Neural progenitor cell (in vitro differentiated cells): Measurements from ENCODE around the gene HOXC9.

Experiments
- EZH2 ChIP-seq: fragments of 200-600 bp; sonication (generic); IDR thresholded peaks from 2 replicates; pipeline ENCODE4 v1.6.1; 2017; ENCODE audit warnings: antibody characterized with exemption, mild to moderate bottlenecking, moderate library complexity
- EZH2phosphoT487 ChIP-seq: fragments of 200-600 bp; sonication (generic); IDR thresholded peaks from 2 replicates; pipeline ENCODE4 v1.6.1; 2017; ENCODE audit warnings: antibody characterized with exemption
- TF ChIP-seq, protein P1 (sequence below): fragments of 200-600 bp; sonication (generic); IDR thresholded peaks from 2 replicates; pipeline ENCODE4 v1.5.1; 2017; ENCODE audit warnings: antibody characterized with exemption, mild to moderate bottlenecking

DNA sequence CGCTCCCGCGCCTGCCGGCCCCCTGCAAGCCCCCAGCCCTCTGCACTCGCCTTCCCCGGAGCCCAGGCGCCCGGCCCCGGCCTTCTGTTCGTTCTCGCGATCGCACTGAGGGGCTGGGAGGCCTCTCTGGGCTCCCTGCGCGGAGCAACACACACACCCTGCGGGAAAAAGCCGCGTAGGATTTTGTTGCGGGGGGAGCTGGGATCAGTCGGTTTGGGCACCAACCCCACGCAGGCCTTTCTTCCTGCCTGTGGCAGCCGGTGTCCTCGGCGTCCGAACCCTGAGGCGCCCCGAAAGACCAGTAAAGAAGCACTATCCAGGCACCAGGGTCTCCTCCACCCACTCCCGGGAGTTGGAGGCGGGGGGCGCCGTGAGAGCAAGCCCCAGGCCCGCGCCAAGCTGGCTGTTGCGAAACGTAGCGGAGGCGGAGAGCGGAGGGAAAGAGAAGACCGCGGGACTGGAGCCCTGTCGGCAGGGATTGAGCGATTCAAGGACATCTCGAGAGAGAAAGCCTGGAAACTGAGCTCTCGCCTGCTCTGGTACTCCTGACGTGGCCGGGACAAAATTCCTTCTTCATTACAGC is 31.0 kb downstream of the HOXC9 start:
- TF ChIP-seq, protein P1, sequence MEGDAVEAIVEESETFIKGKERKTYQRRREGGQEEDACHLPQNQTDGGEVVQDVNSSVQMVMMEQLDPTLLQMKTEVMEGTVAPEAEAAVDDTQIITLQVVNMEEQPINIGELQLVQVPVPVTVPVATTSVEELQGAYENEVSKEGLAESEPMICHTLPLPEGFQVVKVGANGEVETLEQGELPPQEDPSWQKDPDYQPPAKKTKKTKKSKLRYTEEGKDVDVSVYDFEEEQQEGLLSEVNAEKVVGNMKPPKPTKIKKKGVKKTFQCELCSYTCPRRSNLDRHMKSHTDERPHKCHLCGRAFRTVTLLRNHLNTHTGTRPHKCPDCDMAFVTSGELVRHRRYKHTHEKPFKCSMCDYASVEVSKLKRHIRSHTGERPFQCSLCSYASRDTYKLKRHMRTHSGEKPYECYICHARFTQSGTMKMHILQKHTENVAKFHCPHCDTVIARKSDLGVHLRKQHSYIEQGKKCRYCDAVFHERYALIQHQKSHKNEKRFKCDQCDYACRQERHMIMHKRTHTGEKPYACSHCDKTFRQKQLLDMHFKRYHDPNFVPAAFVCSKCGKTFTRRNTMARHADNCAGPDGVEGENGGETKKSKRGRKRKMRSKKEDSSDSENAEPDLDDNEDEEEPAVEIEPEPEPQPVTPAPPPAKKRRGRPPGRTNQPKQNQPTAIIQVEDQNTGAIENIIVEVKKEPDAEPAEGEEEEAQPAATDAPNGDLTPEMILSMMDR = no peak
- peak; percentile 95 for TF ChIP-seq EZH2
- TF ChIP-seq EZH2phosphoT487 = peak; percentile 99
